MCF 10A (cell line): ENCODE results near the gene OR5H15. TPM values are rescaled to one million over a fixed set of nuclear protein-coding genes. Genes with fewer than 3 reads are reported as not detected.
"Not testable (repeated sequence)": the region's sequence is repeated elsewhere in the genome, so short reads cannot be mapped to it uniquely, and the experiment has no call there.

ENCODE experiments used
- Bru-seq: library from RNA; stranded (reverse); fragments of 400-500 nt; gene quantifications from one replicate; lab custom pipeline; 2021; lab: Mats Ljungman, UMichigan
- BruChase-seq, 2 experiments: library from RNA; stranded (reverse); fragments of 400-500 nt; gene quantifications; one replicate each; lab custom pipeline; 2021; lab: Mats Ljungman, UMichigan
- BruUV-seq: library from RNA; stranded (reverse); fragments of 400-500 nt; replicated peaks from 2 replicates; lab custom pipeline; 2021; lab: Mats Ljungman, UMichigan
- CTCF ChIA-PET: fragments of 300-600 bp; sonication (Branson Sonifier 250); formaldehyde crosslinking; extraction: SDS; loops from one replicate; lab custom pipeline; 2021; ENCODE audit warnings: antibody characterized with exemption, inconsistent platforms; lab: Yijun Ruan, JAX
- POLR2A ChIA-PET: fragments of 300-600, 350-650 bp; sonication (Branson Sonifier 250); formaldehyde crosslinking; extraction: SDS; loops from one replicate; lab custom pipeline; 2020; ENCODE audit warnings: antibody characterized with exemption, inconsistent platforms; lab: Yijun Ruan, JAX
- DNase-seq: peaks from one replicate; pipeline ENCODE4 v3.0.0-alpha.2; 2018; ENCODE audit not compliant: unreplicated experiment
- H3K27ac Mint-ChIP-seq: one replicate; pipeline ENCODE4 v1.8.0; 2022; ENCODE audit warnings: mild to moderate bottlenecking, low read depth, mixed read lengths; ENCODE audit not compliant: unreplicated experiment
- H3K27me3 Mint-ChIP-seq: one replicate; pipeline ENCODE4 v1.8.0; 2022; ENCODE audit warnings: mixed read lengths; ENCODE audit not compliant: insufficient read depth, unreplicated experiment
- H3K36me3 Mint-ChIP-seq: one replicate; pipeline ENCODE4 v1.8.0; 2022; ENCODE audit warnings: mild to moderate bottlenecking, moderate library complexity, mixed read lengths; ENCODE audit not compliant: insufficient read depth, unreplicated experiment
- H3K4me1 Mint-ChIP-seq: one replicate; pipeline ENCODE4 v1.8.0; 2022; ENCODE audit warnings: mixed read lengths; ENCODE audit not compliant: insufficient read depth, unreplicated experiment
- H3K4me3 Mint-ChIP-seq: one replicate; pipeline ENCODE4 v1.8.0; 2022; ENCODE audit warnings: mild to moderate bottlenecking, moderate library complexity, mixed read lengths; ENCODE audit not compliant: unreplicated experiment
- H3K9me3 Mint-ChIP-seq: one replicate; pipeline ENCODE4 v1.8.0; 2022; ENCODE audit warnings: mixed read lengths; ENCODE audit not compliant: unreplicated experiment
- CTCF ChIP-seq: fragments of 200-600 bp; IDR thresholded peaks from one replicate; pipeline ENCODE4 v1.8.0; 2022; ENCODE audit warnings: antibody characterized with exemption, mild to moderate bottlenecking; ENCODE audit not compliant: unreplicated experiment
- intact Hi-C: fragments of 100-400 bp; cut with micrococcal nuclease; formaldehyde crosslinking; loops from 2 replicates; pipeline ENCODE4 v1.14.1; 2022
- long read RNA-seq: library from polyadenylated mRNA; stranded (forward); transcript quantifications from one replicate; pipeline ENCODE4 v2.0.0, GENCODE V29; 2022
- total RNA-seq: library from RNA; stranded (reverse); gene quantifications from 2 replicates; pipeline ENCODE4 v1.2.3, GENCODE V29; 2022

The OR5H15 gene
- total RNA-seq (not detected in 2 replicates), Bru-seq, nascent RNA (not detected), BruChase-seq, experiment 1, labeled RNA remaining after a 6-hour chase (not detected), BruChase-seq, experiment 2, labeled RNA remaining after a 2-hour chase (not detected)
- long read RNA-seq: 0 reads

- TF ChIP-seq CTCF: no peak
- H3K36me3 Mint-ChIP-seq: peaks cover 6% of the 10 kb centered on the region
- H3K27ac Mint-ChIP-seq: no peak within 1 kb of the TSS
- no peak within 1 kb of the TSS for H3K4me3 Mint-ChIP-seq
- intact Hi-C loops: no loop called here
- H3K27me3 Mint-ChIP-seq: peaks cover 75% of the 10 kb centered on the region
- CTCF ChIA-PET: interaction anchor here (1.5 kb wide), 1 partner anchor 163 kb away, joined by 4 read pairs; no protein-coding TSS in a partner anchor
- no peaks in the 10 kb centered on the region for H3K9me3 Mint-ChIP-seq
- POLR2A ChIA-PET: no interaction called here
- BruUV-seq: no TSS peak
- no peaks in the 10 kb centered on the region for H3K4me1 Mint-ChIP-seq
- DNase-seq: no peak
These were observed at the start of gene OR5H15 for GRCh38 chr3:98166396-98166795. TSS of gene OR5H15 (plus strand) at chr3:98166696. CDS start at chr3:98168700, 2,004 bp downstream.

- H3K27ac Mint-ChIP-seq: no peak within 1 kb of the TSS
- no peak for DNase-seq
- no peaks in the 10 kb centered on the region for H3K9me3 Mint-ChIP-seq
- intact Hi-C loops: no loop called here
- H3K36me3 Mint-ChIP-seq: no peaks in the 10 kb centered on the region
- ChIA-PET POLR2A (no interaction called here), CTCF (no interaction called here)
- BruUV-seq: no TSS peak
- no peak for TF ChIP-seq CTCF
- peaks cover 81% of the 10 kb centered on the region for H3K27me3 Mint-ChIP-seq
- no peak within 1 kb of the TSS for H3K4me3 Mint-ChIP-seq
- no peaks in the 10 kb centered on the region for H3K4me1 Mint-ChIP-seq
These were observed 36.1 kb upstream of the OR5H15 start, which contains the start of gene OR5H1 for GRCh38 chr3:98130421-98130820. TSS of gene OR5H1 (plus strand) at chr3:98130721. CDS start at chr3:98132698, 1,977 bp downstream.

- DNase-seq: no peak
- Mint-ChIP-seq H3K27me3 (peaks cover 41% of the 10 kb centered on the region), H3K4me3 (no peak overlapping the region), H3K36me3 (no peaks in the 10 kb centered on the region), H3K9me3 (no peaks in the 10 kb centered on the region), H3K27ac (no peak overlapping the region), H3K4me1 (no peaks in the 10 kb centered on the region)
- TF ChIP-seq CTCF: no peak
- POLR2A ChIA-PET: no interaction called here
- BruUV-seq: no TSS peak
- CTCF ChIA-PET: interaction anchor here (1.2 kb wide), 1 partner anchor 78 kb away, joined by 3 read pairs; no protein-coding TSS in a partner anchor
- intact Hi-C loops: no loop called here
These were observed 29.9 kb upstream of the OR5H15 start for GRCh38 chr3:98136631-98137030.

GRCh38 chr3:98137826-98138557 is 28.5 kb upstream of the OR5H15 start:
- H3K36me3 Mint-ChIP-seq, POLR2A ChIA-PET, H3K27ac Mint-ChIP-seq, H3K9me3 Mint-ChIP-seq, H3K4me3 Mint-ChIP-seq, BruUV-seq, H3K4me1 Mint-ChIP-seq, DNase-seq, intact Hi-C loops: not testable (repeated sequence)
- peaks cover 38% of the 10 kb centered on the region for H3K27me3 Mint-ChIP-seq
- CTCF ChIA-PET: interaction anchor here (0.6 kb wide), 1 partner anchor 399 kb away, joined by 3 read pairs; no protein-coding TSS in a partner anchor
